Stimulated activated CD8-positive, alpha-beta memory T cell treated with anti-CD3 and anti-CD28 coated beads, Interleukin-2, amount 100 ng/mL, for 1 hour (primary cell): ENCODE results near the gene PDIA2.
"Not testable (repeated sequence)": the region's sequence is repeated elsewhere in the genome, so short reads cannot be mapped to it uniquely, and the experiment has no call there.

ENCODE experiments used
- DNase-seq, 2 donors: peaks; one replicate each; pipeline ENCODE4 v3.0.0-alpha.2; 2020; ENCODE audit warnings: low read depth in 2 of 2

PDIA2 gene

GRCh38 chr16:263944-264343, 19.0 kb upstream of the PDIA2 start:
- no peak for DNase-seq

- no peak for DNase-seq
Measured at GRCh38 chr16:264440-264951, 18.5 kb upstream of the PDIA2 start.

- DNase-seq, result no peak
Measured at GRCh38 chr16:265002-265529, 17.9 kb upstream of the PDIA2 start.

GRCh38 chr16:265711-266110, 17.3 kb upstream of the PDIA2 start:
- no peak for DNase-seq

GRCh38 chr16:266258-267164, 16.5 kb upstream of the PDIA2 start:
- DNase-seq, result no peak

- not testable (repeated sequence) for DNase-seq
Measured at GRCh38 chr16:267562-267961, 15.4 kb upstream of the PDIA2 start.

GRCh38 chr16:268141-269053, 14.6 kb upstream of the PDIA2 start:
- DNase-seq, result no peak

GRCh38 chr16:269061-269796, 13.7 kb upstream of the PDIA2 start:
- no peak for DNase-seq

GRCh38 chr16:270381-271255, 12.3 kb upstream of the PDIA2 start:
- no peak for DNase-seq

GRCh38 chr16:272633-273546, 10.1 kb upstream of the PDIA2 start:
- DNase-seq, result no peak

- no peak for DNase-seq
Measured at GRCh38 chr16:273547-274421, 9.2 kb upstream of the PDIA2 start.

- DNase-seq, result no peak
Measured at GRCh38 chr16:275041-275641, 7.8 kb upstream of the PDIA2 start.

GRCh38 chr16:275786-276232, 7.2 kb upstream of the PDIA2 start, which contains the start of gene RGS11:
Gene RGS11 (minus strand): TSS chr16:275944. CDS start chr16:275911, 33 bp downstream.
- DNase-seq, result no peak

- DNase-seq, result no peak
Measured at GRCh38 chr16:276426-277077, 6.4 kb upstream of the PDIA2 start.

GRCh38 chr16:278863-279366, 4.0 kb upstream of the PDIA2 start:
- no peak for DNase-seq

GRCh38 chr16:279531-279930, 3.4 kb upstream of the PDIA2 start:
- DNase-seq, result no peak

- DNase-seq, result no peak
Measured at GRCh38 chr16:280005-280460, 2.9 kb upstream of the PDIA2 start.
